HG03159 (cell line): ENCODE measurements around the gene THBS3.
"Not testable (repeated sequence)": the region's sequence is repeated elsewhere in the genome, so short reads cannot be mapped to it uniquely, and the experiment has no call there.

Source experiments
- ATAC-seq: cut with Tn5 transposase; IDR thresholded peaks from one replicate; pipeline ENCODE4 v1.9.1; 2021; ENCODE audit warnings: mild to moderate bottlenecking, moderate library complexity; ENCODE audit not compliant: unreplicated experiment

Gene THBS3

GRCh38 chr1:155208541-155209311 lies 1.0 kb upstream of the THBS3 start, which contains the start of gene MTX1:
Gene MTX1 (plus strand): TSS chr1:155208695. CDS start chr1:155208805, 110 bp downstream.
- ATAC-seq: no peak

GRCh38 chr1:155206891-155207805 lies 549 bp downstream of the THBS3 start:
- no peak for ATAC-seq

GRCh38 chr1:155205969-155206593 lies 1.6 kb downstream of the THBS3 start:
- no peak for ATAC-seq

GRCh38 chr1:155205035-155205434 lies 2.7 kb downstream of the THBS3 start:
- ATAC-seq: no peak

- no peak for ATAC-seq
Measured at GRCh38 chr1:155202731-155203515, 4.8 kb downstream of the THBS3 start.

GRCh38 chr1:155202198-155202597 lies 5.5 kb downstream of the THBS3 start:
- no peak for ATAC-seq

GRCh38 chr1:155200920-155201319 lies 6.8 kb downstream of the THBS3 start:
- no peak for ATAC-seq

GRCh38 chr1:155199792-155200191 lies 7.9 kb downstream of the THBS3 start:
- ATAC-seq: no peak

GRCh38 chr1:155198547-155198906 lies 9.2 kb downstream of the THBS3 start:
- ATAC-seq: no peak

- no peak for ATAC-seq
Measured at GRCh38 chr1:155197901-155198546, 9.7 kb downstream of the THBS3 start.

GRCh38 chr1:155196893-155197638 lies 10.6 kb downstream of the THBS3 start:
- no peak for ATAC-seq

- no peak for ATAC-seq
Measured at GRCh38 chr1:155196103-155196892, 11.4 kb downstream of the THBS3 start.

GRCh38 chr1:155195201-155196102 lies 12.2 kb downstream of the THBS3 start:
- ATAC-seq: no peak

GRCh38 chr1:155193991-155194240 lies 13.8 kb downstream of the THBS3 start:
- not testable (repeated sequence) for ATAC-seq

- ATAC-seq: peak; percentile 64
Measured at GRCh38 chr1:155193275-155193990, 14.3 kb downstream of the THBS3 start.

GRCh38 chr1:155192346-155193274 lies 15.1 kb downstream of the THBS3 start:
- ATAC-seq: no peak
